Adrenal gland (tissue), 5 donors: Measurements from ENCODE around the gene SHISA6.

Source experiments
- CTCF ChIP-seq, 6 experiments: fragments of 450-650 bp in 4 of 6; fragments of 200-600 bp in 2 of 6; sonication (generic) in 1 of 6; IDR thresholded peaks; 1 replicate in 5 of 6; 2 replicates in 1 of 6; pipeline versions ENCODE4 v1.5.1 to v1.8.0; 2016 to 2021; ENCODE audit warnings: antibody characterized with exemption in 6 of 6, mild to moderate bottlenecking in 2 of 6, moderate library complexity in 1 of 6
- POLR2A ChIP-seq, 2 donors: fragments of 450-650 bp; IDR thresholded peaks; one replicate each; pipeline ENCODE4 v1.6.1; 2017; ENCODE audit warnings: antibody characterized with exemption in 2 of 2, mild to moderate bottlenecking in 2 of 2, moderate library complexity in 1 of 2
- donor health status: DM: no; HTN: no; CAD: no.

GRCh38 chr17:11384131-11384530 lies 143.1 kb downstream of the SHISA6 start:
- TF ChIP-seq CTCF (IDR thresholded peaks at IDR 0.05) (no peak), POLR2A (IDR thresholded peaks at IDR 0.05) (no peak)
